IPS-18a (cell line): ENCODE data around the gene F2RL3.

Source experiments
- H3K27ac ChIP-seq: one replicate; pipeline ENCODE4 v1.5.1; 2013; ENCODE audit warnings: low read length
- H3K27me3 ChIP-seq: one replicate; pipeline ENCODE4 v1.6.1; 2013; ENCODE audit warnings: mild to moderate bottlenecking, low read length; ENCODE audit not compliant: control insufficient read depth, insufficient read depth
- H3K36me3 ChIP-seq: one replicate; pipeline ENCODE4 v1.6.1; 2013; ENCODE audit warnings: low read depth, low read length; ENCODE audit not compliant: control insufficient read depth
- H3K4me1 ChIP-seq: one replicate; pipeline ENCODE4 v1.6.1; 2013; ENCODE audit warnings: low read depth, low read length; ENCODE audit not compliant: control insufficient read depth
- H3K4me3 ChIP-seq: one replicate; pipeline ENCODE4 v1.5.1; 2013; ENCODE audit warnings: low read length
- H3K9ac ChIP-seq: one replicate; pipeline ENCODE4 v1.6.1; 2013; ENCODE audit warnings: mild to moderate bottlenecking, low read length, moderate library complexity
- H3K9me3 ChIP-seq: one replicate; pipeline ENCODE4 v1.6.1; 2013; ENCODE audit warnings: low read depth, low read length; ENCODE audit not compliant: control insufficient read depth

The F2RL3 gene

GRCh38 chr19:16897856-16898161 lies 9.0 kb downstream of the F2RL3 start:
- Histone ChIP-seq H3K4me3 (peak overlapping the region; percentile 63), H3K4me1 (no peaks in the 10 kb centered on the region), H3K9me3 (no peaks in the 10 kb centered on the region), H3K36me3 (no peaks in the 10 kb centered on the region), H3K27ac (no peak overlapping the region), H3K27me3 (peaks cover 26% of the 10 kb centered on the region), H3K9ac (no peak overlapping the region)

- H3K4me3 ChIP-seq, result no peak overlapping the region
These were observed 9.7 kb downstream of the F2RL3 start for GRCh38 chr19:16898361-16899015.

GRCh38 chr19:16899566-16900075 lies 10.8 kb downstream of the F2RL3 start:
- no peaks in the 10 kb centered on the region for H3K9me3 ChIP-seq
- H3K36me3 ChIP-seq, result no peaks in the 10 kb centered on the region
- H3K27ac ChIP-seq, result no peak overlapping the region
- no peaks in the 10 kb centered on the region for H3K4me1 ChIP-seq
- peaks cover 26% of the 10 kb centered on the region for H3K27me3 ChIP-seq
- no peak overlapping the region for H3K9ac ChIP-seq
- H3K4me3 ChIP-seq, result no peak overlapping the region

More at GRCh38 chr19:16898361-16899015, 9.7 kb downstream of the F2RL3 start:
- Histone ChIP-seq H3K36me3 (no peaks in the 10 kb centered on the region), H3K27ac (no peak overlapping the region), H3K9me3 (no peaks in the 10 kb centered on the region), H3K9ac (no peak overlapping the region), H3K27me3 (peaks cover 26% of the 10 kb centered on the region), H3K4me1 (no peaks in the 10 kb centered on the region)

GRCh38 chr19:16901491-16902175 lies 12.8 kb downstream of the F2RL3 start:
- no peaks in the 10 kb centered on the region for H3K4me1 ChIP-seq
- H3K27ac ChIP-seq, result no peak overlapping the region
- peaks cover 14% of the 10 kb centered on the region for H3K27me3 ChIP-seq
- H3K9ac ChIP-seq, result no peak overlapping the region
- H3K4me3 ChIP-seq, result no peak overlapping the region
- H3K9me3 ChIP-seq, result no peaks in the 10 kb centered on the region
- H3K36me3 ChIP-seq, result no peaks in the 10 kb centered on the region

GRCh38 chr19:16902545-16902944 lies 13.7 kb downstream of the F2RL3 start:
- Histone ChIP-seq H3K36me3 (no peaks in the 10 kb centered on the region), H3K9me3 (no peaks in the 10 kb centered on the region), H3K27me3 (peaks cover 13% of the 10 kb centered on the region), H3K9ac (no peak overlapping the region), H3K4me1 (no peaks in the 10 kb centered on the region), H3K4me3 (no peak overlapping the region), H3K27ac (no peak overlapping the region)

- Histone ChIP-seq H3K27me3 (peaks cover 4% of the 10 kb centered on the region), H3K9me3 (no peaks in the 10 kb centered on the region), H3K36me3 (no peaks in the 10 kb centered on the region), H3K9ac (no peak overlapping the region), H3K27ac (no peak overlapping the region), H3K4me1 (no peaks in the 10 kb centered on the region), H3K4me3 (no peak overlapping the region)
These were observed 14.5 kb downstream of the F2RL3 start for GRCh38 chr19:16903347-16903746.

GRCh38 chr19:16904599-16904998 lies 15.8 kb downstream of the F2RL3 start:
- Histone ChIP-seq H3K4me3 (no peak overlapping the region), H3K27ac (no peak overlapping the region), H3K27me3 (no peaks in the 10 kb centered on the region), H3K9ac (no peak overlapping the region), H3K9me3 (no peaks in the 10 kb centered on the region), H3K36me3 (no peaks in the 10 kb centered on the region), H3K4me1 (no peaks in the 10 kb centered on the region)

GRCh38 chr19:16908759-16909158 lies 20.0 kb downstream of the F2RL3 start:
- Histone ChIP-seq H3K4me3 (no peak overlapping the region), H3K9ac (no peak overlapping the region), H3K27ac (no peak overlapping the region), H3K27me3 (no peaks in the 10 kb centered on the region), H3K9me3 (no peaks in the 10 kb centered on the region), H3K4me1 (no peaks in the 10 kb centered on the region), H3K36me3 (no peaks in the 10 kb centered on the region)

- Histone ChIP-seq H3K36me3 (no peaks in the 10 kb centered on the region), H3K9me3 (no peaks in the 10 kb centered on the region), H3K4me1 (no peaks in the 10 kb centered on the region), H3K9ac (no peak overlapping the region), H3K4me3 (no peak overlapping the region), H3K27me3 (no peaks in the 10 kb centered on the region), H3K27ac (no peak overlapping the region)
These were observed 22.2 kb downstream of the F2RL3 start for GRCh38 chr19:16911046-16911445.

GRCh38 chr19:16912780-16913179 lies 24.0 kb downstream of the F2RL3 start:
- no peaks in the 10 kb centered on the region for H3K27me3 ChIP-seq
- no peak overlapping the region for H3K9ac ChIP-seq
- H3K4me3 ChIP-seq, result no peak overlapping the region
- no peaks in the 10 kb centered on the region for H3K9me3 ChIP-seq
- H3K4me1 ChIP-seq, result no peaks in the 10 kb centered on the region
- no peak overlapping the region for H3K27ac ChIP-seq
- H3K36me3 ChIP-seq, result no peaks in the 10 kb centered on the region

- Histone ChIP-seq H3K27me3 (no peaks in the 10 kb centered on the region), H3K27ac (no peak overlapping the region), H3K4me3 (no peak overlapping the region), H3K9me3 (no peaks in the 10 kb centered on the region), H3K36me3 (no peaks in the 10 kb centered on the region), H3K9ac (no peak overlapping the region), H3K4me1 (no peaks in the 10 kb centered on the region)
These were observed 25.6 kb downstream of the F2RL3 start for GRCh38 chr19:16914421-16914820.

GRCh38 chr19:16915135-16915534 lies 26.3 kb downstream of the F2RL3 start:
- Histone ChIP-seq H3K4me1 (no peaks in the 10 kb centered on the region), H3K9me3 (no peaks in the 10 kb centered on the region), H3K36me3 (no peaks in the 10 kb centered on the region), H3K27me3 (no peaks in the 10 kb centered on the region), H3K9ac (no peak overlapping the region), H3K4me3 (no peak overlapping the region), H3K27ac (no peak overlapping the region)
